Transverse colon (tissue), 4 donors: ENCODE data around the gene GET4.

Experiments
- POLR2AphosphoS5 ChIP-seq, 3 donors: sonication (generic); formaldehyde crosslinking; IDR thresholded peaks; one replicate each; pipeline ENCODE4 v1.6.1; 2016; ENCODE audit warnings: antibody characterized with exemption in 3 of 3
- TF ChIP-seq, protein P1 (sequence below), 5 experiments: fragments of 200-600 bp in 3 of 5; fragments of 450-650 bp in 2 of 5; sonication (generic) in 3 of 5; IDR thresholded peaks; 1 replicate in 2 of 5; 2 replicates in 3 of 5; pipeline ENCODE4 v1.5.1; 2016 to 2017; ENCODE audit warnings: antibody characterized with exemption in 5 of 5, inconsistent platforms in 3 of 5, mild to moderate bottlenecking in 2 of 5, moderate library complexity in 1 of 5

- TF ChIP-seq, protein P1, sequence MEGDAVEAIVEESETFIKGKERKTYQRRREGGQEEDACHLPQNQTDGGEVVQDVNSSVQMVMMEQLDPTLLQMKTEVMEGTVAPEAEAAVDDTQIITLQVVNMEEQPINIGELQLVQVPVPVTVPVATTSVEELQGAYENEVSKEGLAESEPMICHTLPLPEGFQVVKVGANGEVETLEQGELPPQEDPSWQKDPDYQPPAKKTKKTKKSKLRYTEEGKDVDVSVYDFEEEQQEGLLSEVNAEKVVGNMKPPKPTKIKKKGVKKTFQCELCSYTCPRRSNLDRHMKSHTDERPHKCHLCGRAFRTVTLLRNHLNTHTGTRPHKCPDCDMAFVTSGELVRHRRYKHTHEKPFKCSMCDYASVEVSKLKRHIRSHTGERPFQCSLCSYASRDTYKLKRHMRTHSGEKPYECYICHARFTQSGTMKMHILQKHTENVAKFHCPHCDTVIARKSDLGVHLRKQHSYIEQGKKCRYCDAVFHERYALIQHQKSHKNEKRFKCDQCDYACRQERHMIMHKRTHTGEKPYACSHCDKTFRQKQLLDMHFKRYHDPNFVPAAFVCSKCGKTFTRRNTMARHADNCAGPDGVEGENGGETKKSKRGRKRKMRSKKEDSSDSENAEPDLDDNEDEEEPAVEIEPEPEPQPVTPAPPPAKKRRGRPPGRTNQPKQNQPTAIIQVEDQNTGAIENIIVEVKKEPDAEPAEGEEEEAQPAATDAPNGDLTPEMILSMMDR (IDR thresholded peaks at IDR 0.05) = no peak
- no peak for TF ChIP-seq POLR2AphosphoS5 (IDR thresholded peaks at IDR 0.05)
Observed at GRCh38 chr7:863106-863505, 13.2 kb upstream of the GET4 start.
